Testis (tissue), 3 donors: Measurements from ENCODE around the gene OR52B6. TPM values are rescaled to one million over a fixed set of nuclear protein-coding genes. Genes with fewer than 3 reads are reported as not detected.

Source experiments
- DNase-seq: peaks from one replicate; pipeline ENCODE4 v3.0.0-alpha.2; 2019
- H3K27ac ChIP-seq, 2 donors: fragments of 200-600 bp; sonication (generic); one replicate each; pipeline ENCODE4 v1.5.1; 2019
- H3K27me3 ChIP-seq: fragments of 200-600 bp; sonication (generic); one replicate; pipeline ENCODE4 v1.5.1; 2019
- H3K36me3 ChIP-seq: fragments of 200-600 bp; sonication (generic); one replicate; pipeline ENCODE4 v1.5.1; 2017; ENCODE audit warnings: low read depth; ENCODE audit errors: missing control alignments
- H3K4me1 ChIP-seq: fragments of 200-600 bp; sonication (generic); one replicate; pipeline ENCODE4 v1.5.1; 2019
- H3K4me3 ChIP-seq, 2 donors: fragments of 200-600 bp; sonication (generic); one replicate each; pipeline ENCODE4 v1.5.1; 2017 to 2019
- H3K9me3 ChIP-seq: fragments of 200-600 bp; sonication (generic); one replicate; pipeline ENCODE4 v1.5.1; 2017
- POLR2A ChIP-seq: fragments of 450-650 bp; IDR thresholded peaks from one replicate; pipeline ENCODE4 v1.6.1; 2017; ENCODE audit warnings: antibody characterized with exemption, mild to moderate bottlenecking, moderate library complexity
- WGBS, 2 donors: methylation state at CpG; one replicate each; pipeline ENCODE4 v1.1.5; 2018; 5-methylcytosine and 5-hydroxymethylcytosine counted together
- intact Hi-C: fragments of 100-400 bp; cut with DNase I; formaldehyde crosslinking; loops from one replicate; pipeline ENCODE4 v1.15.1; 2023; ENCODE audit warnings: low total_unique reads
- polyA plus RNA-seq: library from polyadenylated mRNA; stranded (reverse); fragments of 350-450 nt; fragmentation: Illumina TruSeq; extraction: RNeasy Lipid Tissue Mini Kit (QIAGEN cat#74804); gene quantifications from one replicate; pipeline ENCODE4 v1.2.3, GENCODE V29; 2014; ENCODE audit warnings: low read depth, low replicate concordance; ENCODE audit not compliant: insufficient read depth
- total RNA-seq, 2 donors: library from RNA; depleted of rRNA; stranded (reverse); fragments of >200 nt; gene quantifications; one replicate each; pipeline ENCODE4 v1.2.3, GENCODE V29; 2016
- TF ChIP-seq, protein P1 (sequence below), 3 experiments: fragments of 450-650 bp in 2 of 3; fragments of 200-600 bp in 1 of 3; sonication (generic) in 1 of 3; IDR thresholded peaks; one replicate each; pipeline ENCODE4 v1.5.1; 2016 to 2019; ENCODE audit warnings: antibody characterized with exemption in 3 of 3, mild to moderate bottlenecking in 2 of 3, moderate library complexity in 1 of 3

Gene OR52B6
- total and polyA plus RNA-seq, 3 donors from 2014 or later = not detected

DNA sequence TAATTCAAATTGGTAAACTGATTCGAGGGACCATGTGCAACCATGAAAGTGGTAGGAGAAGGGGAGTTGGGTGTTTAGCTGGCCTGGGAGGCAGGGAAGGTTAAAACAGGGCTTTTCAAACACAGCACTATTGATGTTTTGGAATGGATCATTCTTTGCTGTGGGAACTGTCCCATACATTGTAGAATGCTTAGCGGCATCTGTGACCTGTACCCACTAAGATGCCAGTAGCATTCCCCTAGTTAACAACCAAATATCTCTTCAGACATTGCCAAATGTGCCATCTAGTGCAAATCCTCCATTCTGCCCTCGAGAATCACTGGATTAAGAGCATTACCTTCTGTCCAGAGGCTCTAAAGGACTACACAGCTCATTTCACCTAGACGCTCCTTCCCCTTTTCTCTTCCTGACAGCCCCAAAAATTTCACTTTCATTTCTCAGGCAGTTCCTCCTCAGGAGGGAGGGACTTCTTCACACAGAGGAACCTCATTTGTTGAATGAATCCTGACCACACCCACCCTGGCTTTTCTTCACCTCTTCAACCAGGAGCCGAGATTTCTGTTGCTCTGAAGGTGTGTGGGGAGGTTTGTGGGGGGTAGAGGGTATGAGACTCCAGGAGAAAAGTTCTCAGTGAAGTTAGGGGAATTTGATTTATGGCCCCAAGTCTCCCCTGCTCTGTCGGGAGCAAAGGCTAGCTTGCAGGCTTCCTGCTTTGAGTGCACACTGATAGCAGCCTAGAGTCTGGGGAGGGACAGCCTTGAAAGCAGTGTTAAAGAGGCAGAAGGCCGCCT, 44.0 kb downstream of the OR52B6 start, which contains the start of gene TRIM34:
TSS of gene TRIM34 (plus strand) at position 513 of the 791 bp plus-strand sequence. CDS start 7,331 bp downstream, outside the sequence.
- 24% methylated on average over 7 of the region's 7 CpGs for WGBS, 2 donors
- H3K4me3 ChIP-seq = peak within 1 kb of the TSS; percentile 44 to 69
- H3K36me3 ChIP-seq = no peaks in the 10 kb centered on the region
- peak within 1 kb of the TSS; percentile 69 to 75 for H3K27ac ChIP-seq
- TF ChIP-seq POLR2A = no peak
- TF ChIP-seq, protein P1, sequence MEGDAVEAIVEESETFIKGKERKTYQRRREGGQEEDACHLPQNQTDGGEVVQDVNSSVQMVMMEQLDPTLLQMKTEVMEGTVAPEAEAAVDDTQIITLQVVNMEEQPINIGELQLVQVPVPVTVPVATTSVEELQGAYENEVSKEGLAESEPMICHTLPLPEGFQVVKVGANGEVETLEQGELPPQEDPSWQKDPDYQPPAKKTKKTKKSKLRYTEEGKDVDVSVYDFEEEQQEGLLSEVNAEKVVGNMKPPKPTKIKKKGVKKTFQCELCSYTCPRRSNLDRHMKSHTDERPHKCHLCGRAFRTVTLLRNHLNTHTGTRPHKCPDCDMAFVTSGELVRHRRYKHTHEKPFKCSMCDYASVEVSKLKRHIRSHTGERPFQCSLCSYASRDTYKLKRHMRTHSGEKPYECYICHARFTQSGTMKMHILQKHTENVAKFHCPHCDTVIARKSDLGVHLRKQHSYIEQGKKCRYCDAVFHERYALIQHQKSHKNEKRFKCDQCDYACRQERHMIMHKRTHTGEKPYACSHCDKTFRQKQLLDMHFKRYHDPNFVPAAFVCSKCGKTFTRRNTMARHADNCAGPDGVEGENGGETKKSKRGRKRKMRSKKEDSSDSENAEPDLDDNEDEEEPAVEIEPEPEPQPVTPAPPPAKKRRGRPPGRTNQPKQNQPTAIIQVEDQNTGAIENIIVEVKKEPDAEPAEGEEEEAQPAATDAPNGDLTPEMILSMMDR (IDR thresholded peaks at IDR 0.05) = no peak
- H3K4me1 ChIP-seq = peaks cover 10% of the 10 kb centered on the region
- intact Hi-C loops = no loop called here
- H3K9me3 ChIP-seq = no peaks in the 10 kb centered on the region
- no peaks in the 10 kb centered on the region for H3K27me3 ChIP-seq
- peak; percentile 89 for DNase-seq

DNA sequence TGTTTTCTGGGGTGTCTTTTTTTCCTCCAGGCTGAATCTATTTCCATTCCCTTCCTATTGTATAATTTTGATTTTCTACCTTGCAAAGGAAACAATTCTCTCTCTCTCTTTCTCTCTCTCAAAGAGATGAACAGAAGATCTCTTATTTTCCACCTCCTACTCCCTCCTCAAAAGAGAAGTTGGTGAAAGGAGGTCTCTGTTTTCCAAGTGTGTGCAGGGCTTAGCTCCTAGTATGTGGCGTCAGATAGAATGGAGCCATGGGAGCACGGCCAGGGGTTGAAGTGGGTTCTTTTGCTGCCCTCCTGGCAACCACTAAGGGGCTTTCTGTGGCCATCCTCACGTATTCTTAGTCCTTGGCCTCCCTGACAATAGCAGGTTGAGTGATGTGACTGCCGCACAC, 44.6 kb downstream of the OR52B6 start:
- Histone ChIP-seq H3K4me3 (peak overlapping the region; percentile 44 to 69), H3K4me1 (peaks cover 10% of the 10 kb centered on the region), H3K9me3 (no peaks in the 10 kb centered on the region), H3K27ac (peak overlapping the region; percentile 69 to 75), H3K27me3 (no peaks in the 10 kb centered on the region), H3K36me3 (no peaks in the 10 kb centered on the region)
- DNase-seq = peak; percentile 20
- no peak for TF ChIP-seq POLR2A
- TF ChIP-seq, protein P1 (IDR thresholded peaks at IDR 0.05) = no peak
- intact Hi-C loops = no loop called here
- WGBS, 2 donors = 21 to 36% methylated on average over 4 of the region's 4 CpGs

DNA sequence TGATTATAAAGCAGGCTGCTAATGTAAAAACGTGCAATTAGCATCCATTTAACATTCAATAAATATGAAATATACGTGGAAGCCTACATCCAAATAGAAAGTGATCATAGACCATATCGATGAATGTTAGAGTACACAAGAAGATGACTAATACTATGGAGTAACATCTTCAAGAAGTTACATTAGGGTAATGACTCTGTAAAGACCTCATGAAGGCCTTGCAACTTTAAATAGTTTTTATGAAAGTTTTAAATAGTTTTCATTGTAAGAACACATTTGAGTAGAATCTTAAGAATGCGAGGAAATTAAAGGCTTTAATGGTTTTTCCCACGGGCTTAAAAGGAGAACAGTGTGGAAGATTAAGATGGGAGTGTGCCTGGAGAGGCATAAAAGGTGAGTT, 45.5 kb downstream of the OR52B6 start:
- H3K9me3 ChIP-seq = no peaks in the 10 kb centered on the region
- no peak overlapping the region for H3K27ac ChIP-seq
- intact Hi-C loops = no loop called here
- no peak for TF ChIP-seq POLR2A
- TF ChIP-seq, protein P1 (IDR thresholded peaks at IDR 0.05) = no peak
- no peak overlapping the region for H3K4me3 ChIP-seq
- H3K27me3 ChIP-seq = no peaks in the 10 kb centered on the region
- no peaks in the 10 kb centered on the region for H3K36me3 ChIP-seq
- H3K4me1 ChIP-seq = peaks cover 10% of the 10 kb centered on the region
- WGBS, 2 donors = 76 to 79% methylated on average over 5 of the region's 5 CpGs
- DNase-seq = no peak

DNA sequence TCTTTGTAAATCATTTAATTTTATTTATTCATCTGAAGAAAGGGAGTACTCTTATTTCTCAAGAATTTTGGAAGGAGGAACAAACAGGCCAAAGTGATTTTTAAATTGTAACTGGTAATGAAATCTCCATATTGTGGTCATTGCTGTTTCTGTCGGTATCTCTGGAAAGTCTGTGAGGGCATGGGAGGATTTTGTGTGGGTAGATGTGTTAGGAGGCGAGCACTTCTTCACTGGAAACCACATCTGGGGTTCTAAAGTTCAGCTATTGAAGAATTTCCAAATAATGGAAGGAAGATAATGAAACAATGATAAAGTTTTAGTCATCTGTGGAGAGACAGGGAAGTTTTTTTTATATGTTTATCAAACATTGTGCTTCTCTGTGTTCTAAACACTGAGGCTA, 50.7 kb downstream of the OR52B6 start:
- H3K36me3 ChIP-seq = no peaks in the 10 kb centered on the region
- 52 to 64% methylated on average over 2 of the region's 2 CpGs for WGBS, 2 donors
- H3K4me1 ChIP-seq = no peaks in the 10 kb centered on the region
- no peak overlapping the region for H3K4me3 ChIP-seq
- no peaks in the 10 kb centered on the region for H3K27me3 ChIP-seq
- intact Hi-C loops = no loop called here
- no peak for DNase-seq
- H3K27ac ChIP-seq = no peak overlapping the region
- no peak for TF ChIP-seq POLR2A
- TF ChIP-seq, protein P1 (IDR thresholded peaks at IDR 0.05) = no peak
- no peaks in the 10 kb centered on the region for H3K9me3 ChIP-seq

Other genes with a start within 250 kb of the OR52B6 start
- 1 to 10 TPM; 1.3 to 2.7 TPM for gene OR51B5, start 237.4 kb upstream of the OR52B6 start, total RNA-seq
- gene OR51B5, start 237.4 kb upstream of the OR52B6 start, polyA plus RNA-seq = 0.78 TPM
- not detected for gene OR51B6, start 229.4 kb upstream of the OR52B6 start, total RNA-seq
- gene OR51B6, start 229.4 kb upstream of the OR52B6 start, polyA plus RNA-seq = not detected
- not detected for gene OR51M1, start 197.1 kb upstream of the OR52B6 start, total RNA-seq
- not detected for gene OR51M1, start 197.1 kb upstream of the OR52B6 start, polyA plus RNA-seq
- not detected for gene OR51Q1, start 158.8 kb upstream of the OR52B6 start, total RNA-seq
- gene OR51Q1, start 158.8 kb upstream of the OR52B6 start, polyA plus RNA-seq = not detected
- gene OR51I1, start 139.4 kb upstream of the OR52B6 start, total RNA-seq = 1 to 10 TPM in 1 of 2 donors, under 1 TPM in 1; 0.74 to 1.1 TPM
- not detected for gene OR51I1, start 139.4 kb upstream of the OR52B6 start, polyA plus RNA-seq
- not detected for gene OR51I2, start 131.6 kb upstream of the OR52B6 start, total RNA-seq
- not detected for gene OR51I2, start 131.6 kb upstream of the OR52B6 start, polyA plus RNA-seq
- gene OR52D1, start 92.2 kb upstream of the OR52B6 start, total RNA-seq = not detected
- not detected for gene OR52D1, start 92.2 kb upstream of the OR52B6 start, polyA plus RNA-seq
- gene UBQLN3, start 70.9 kb upstream of the OR52B6 start, total RNA-seq = 100 to 1,000 TPM; 105 to 283 TPM
- gene UBQLN3, start 70.9 kb upstream of the OR52B6 start, polyA plus RNA-seq = 336 TPM
- gene UBQLNL, start 64.2 kb upstream of the OR52B6 start, total RNA-seq = 10 to 100 TPM in 1 of 2 donors, 1 to 10 TPM in 1; 8.8 to 38.7 TPM
- 42.8 TPM for gene UBQLNL, start 64.2 kb upstream of the OR52B6 start, polyA plus RNA-seq
- 1 to 10 TPM; 1.4 to 1.9 TPM for gene OR52H1, start 32.3 kb upstream of the OR52B6 start, total RNA-seq
- gene OR52H1, start 32.3 kb upstream of the OR52B6 start, polyA plus RNA-seq = not detected
- gene TRIM6, start 15.8 kb downstream of the OR52B6 start, total RNA-seq = 10 to 100 TPM in 1 of 2 donors, 1 to 10 TPM in 1; 9.1 to 10.6 TPM
- 20.9 TPM for gene TRIM6, start 15.8 kb downstream of the OR52B6 start, polyA plus RNA-seq
- gene TRIM34, start 44.1 kb downstream of the OR52B6 start, total RNA-seq = 1 to 10 TPM; 6.5 to 7.6 TPM
- 6.5 TPM for gene TRIM34, start 44.1 kb downstream of the OR52B6 start, polyA plus RNA-seq
- gene TRIM5, start 104.2 kb downstream of the OR52B6 start, total RNA-seq = 10 to 100 TPM; 10.8 to 16.2 TPM
- 8.8 TPM for gene TRIM5, start 104.2 kb downstream of the OR52B6 start, polyA plus RNA-seq
- gene TRIM22, start 108.9 kb downstream of the OR52B6 start, total RNA-seq = 10 to 100 TPM; 25.0 to 30.3 TPM
- 25.0 TPM for gene TRIM22, start 108.9 kb downstream of the OR52B6 start, polyA plus RNA-seq
- gene OR56B1, start 155.6 kb downstream of the OR52B6 start, total RNA-seq = under 1 TPM; 0.16 to 0.25 TPM
- gene OR56B1, start 155.6 kb downstream of the OR52B6 start, polyA plus RNA-seq = not detected
- 1 to 10 TPM in 1 of 2 donors, not detected in 1; 1.1 TPM for gene OR52N4, start 173.4 kb downstream of the OR52B6 start, total RNA-seq
- 0.44 TPM for gene OR52N4, start 173.4 kb downstream of the OR52B6 start, polyA plus RNA-seq
- 1 to 10 TPM; 2.0 to 2.5 TPM for gene OR52N5, start 202.5 kb downstream of the OR52B6 start, total RNA-seq
- not detected for gene OR52N5, start 202.5 kb downstream of the OR52B6 start, polyA plus RNA-seq
- 1 to 10 TPM; 1.6 to 1.7 TPM for gene OR52N1, start 210.4 kb downstream of the OR52B6 start, total RNA-seq
- not detected for gene OR52N1, start 210.4 kb downstream of the OR52B6 start, polyA plus RNA-seq
- not detected for gene OR52N2, start 228.0 kb downstream of the OR52B6 start, total RNA-seq
- 0.44 TPM for gene OR52N2, start 228.0 kb downstream of the OR52B6 start, polyA plus RNA-seq